ENCODE measurements around the gene TM6SF1.

TM6SF1 gene

GRCh38 chr15:83109532-83109931 is 2.1 kb downstream of the TM6SF1 start:
- no peak overlapping the region for H3K4me3 ChIP-seq (ENCODE audit: low read length)
- no peaks in the 10 kb centered on the region for H3K4me1 ChIP-seq (ENCODE audit: insufficient read depth, low read length)
- no peak overlapping the region for H3K9ac ChIP-seq (ENCODE audit: low read depth, low read length)
- H3K36me3 ChIP-seq (ENCODE audit: insufficient read depth, low read length): no peaks in the 10 kb centered on the region
- WGBS: 89% methylated on average over 12 of the region's 12 CpGs
- no peak overlapping the region for H3K27ac ChIP-seq (ENCODE audit: low read depth, low read length)
- H3K27me3 ChIP-seq (ENCODE audit: insufficient read depth, low read length): peaks cover 49% of the 10 kb centered on the region
- H3K9me3 ChIP-seq (ENCODE audit: insufficient read depth, low read depth, low read length): no peaks in the 10 kb centered on the region

DNA sequence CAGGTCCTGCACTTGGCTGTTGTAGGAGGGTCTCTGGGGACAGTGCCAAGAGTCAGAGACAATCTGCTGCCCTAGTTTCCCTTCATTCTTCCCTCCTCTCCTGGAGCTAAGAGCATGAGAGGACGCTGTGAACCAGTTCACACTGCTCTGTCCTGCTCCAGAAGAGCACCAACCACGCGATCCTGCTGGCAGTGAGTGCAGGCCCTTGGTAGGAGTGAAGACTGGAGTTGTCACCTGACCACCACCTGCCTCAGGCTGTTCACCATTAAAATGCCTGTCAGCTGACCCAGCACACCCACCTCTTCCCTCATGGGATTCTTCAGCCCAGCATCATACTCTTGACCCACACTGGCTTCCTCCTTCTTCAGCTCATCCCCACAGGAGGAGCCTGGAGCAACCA is 2.9 kb downstream of the TM6SF1 start:
- H3K36me3 ChIP-seq (ENCODE audit: insufficient read depth, low read length): no peaks in the 10 kb centered on the region
- H3K9ac ChIP-seq (ENCODE audit: low read depth, low read length): no peak overlapping the region
- H3K27me3 ChIP-seq (ENCODE audit: insufficient read depth, low read length): peaks cover 48% of the 10 kb centered on the region
- 96% methylated on average over 3 of the region's 3 CpGs for WGBS
- no peaks in the 10 kb centered on the region for H3K4me1 ChIP-seq (ENCODE audit: insufficient read depth, low read length)
- H3K4me3 ChIP-seq (ENCODE audit: low read length): no peak overlapping the region
- no peak overlapping the region for H3K27ac ChIP-seq (ENCODE audit: low read depth, low read length)
- H3K9me3 ChIP-seq (ENCODE audit: insufficient read depth, low read depth, low read length): no peaks in the 10 kb centered on the region

GRCh38 chr15:83111149-83111548 is 3.7 kb downstream of the TM6SF1 start:
- H3K9me3 ChIP-seq (ENCODE audit: insufficient read depth, low read depth, low read length): no peaks in the 10 kb centered on the region
- H3K9ac ChIP-seq (ENCODE audit: low read depth, low read length): no peak overlapping the region
- peaks cover 42% of the 10 kb centered on the region for H3K27me3 ChIP-seq (ENCODE audit: insufficient read depth, low read length)
- 94% methylated on average over 3 of the region's 3 CpGs for WGBS
- no peaks in the 10 kb centered on the region for H3K36me3 ChIP-seq (ENCODE audit: insufficient read depth, low read length)
- H3K4me1 ChIP-seq (ENCODE audit: insufficient read depth, low read length): no peaks in the 10 kb centered on the region
- no peak overlapping the region for H3K4me3 ChIP-seq (ENCODE audit: low read length)
- no peak overlapping the region for H3K27ac ChIP-seq (ENCODE audit: low read depth, low read length)

DNA sequence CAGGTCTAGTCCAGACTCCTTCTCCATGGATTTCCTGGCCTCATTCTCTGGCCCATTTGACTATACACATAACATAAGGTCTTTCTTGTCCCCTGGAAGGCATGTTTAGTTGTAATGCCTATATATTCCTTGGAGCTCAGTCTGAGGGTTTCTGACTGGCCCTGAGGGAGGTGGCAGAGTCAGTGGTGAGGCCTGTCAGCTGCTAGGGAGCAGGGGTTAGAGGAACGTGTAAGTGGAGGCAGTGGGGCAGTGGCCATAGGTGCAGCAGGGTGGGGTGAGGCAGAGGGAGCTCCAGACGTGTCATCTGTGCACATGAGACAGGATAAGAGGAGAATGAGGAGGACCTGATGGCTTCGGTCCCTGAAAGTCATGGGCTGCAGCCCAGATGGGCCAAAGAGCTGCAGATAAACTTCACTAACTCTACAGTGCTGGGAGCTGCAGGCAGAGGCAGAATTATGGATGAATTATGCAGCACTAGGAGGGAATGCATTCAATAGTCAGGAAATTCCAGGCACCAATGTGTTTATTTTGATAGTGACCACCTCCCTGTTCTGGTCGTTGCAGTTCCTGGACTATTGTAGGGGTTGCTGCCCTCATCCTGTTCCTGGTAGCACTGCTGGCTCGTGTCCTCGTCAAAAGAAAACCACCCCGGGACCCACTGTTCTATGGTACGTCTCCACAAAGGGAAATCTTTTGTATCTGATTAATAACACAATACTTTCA is 4.9 kb downstream of the TM6SF1 start:
- 86% methylated on average over 8 of the region's 8 CpGs for WGBS
- H3K36me3 ChIP-seq (ENCODE audit: insufficient read depth, low read length): no peaks in the 10 kb centered on the region
- peaks cover 31% of the 10 kb centered on the region for H3K27me3 ChIP-seq (ENCODE audit: insufficient read depth, low read length)

GRCh38 chr15:83112956-83113299 is 5.5 kb downstream of the TM6SF1 start:
- WGBS: 87% methylated on average over 3 of the region's 3 CpGs

More for the DNA sequence above, 4.9 kb downstream of the TM6SF1 start:
- no peak overlapping the region for H3K4me3 ChIP-seq (ENCODE audit: low read length)
- H3K9me3 ChIP-seq (ENCODE audit: insufficient read depth, low read depth, low read length): no peaks in the 10 kb centered on the region
- no peaks in the 10 kb centered on the region for H3K4me1 ChIP-seq (ENCODE audit: insufficient read depth, low read length)
- H3K9ac ChIP-seq (ENCODE audit: low read depth, low read length): no peak overlapping the region
- no peak overlapping the region for H3K27ac ChIP-seq (ENCODE audit: low read depth, low read length)

GRCh38 chr15:83113881-83114674 is 6.6 kb downstream of the TM6SF1 start:
- Histone ChIP-seq H3K4me3 (ENCODE audit: low read length) (no peak overlapping the region), H3K9ac (ENCODE audit: low read depth, low read length) (no peak overlapping the region), H3K9me3 (ENCODE audit: insufficient read depth, low read depth, low read length) (no peaks in the 10 kb centered on the region), H3K27ac (ENCODE audit: low read depth, low read length) (no peak overlapping the region), H3K36me3 (ENCODE audit: insufficient read depth, low read length) (no peaks in the 10 kb centered on the region), H3K4me1 (ENCODE audit: insufficient read depth, low read length) (no peaks in the 10 kb centered on the region), H3K27me3 (ENCODE audit: insufficient read depth, low read length) (peaks cover 15% of the 10 kb centered on the region)
- 89% methylated on average over 5 of the region's 5 CpGs for WGBS

More at GRCh38 chr15:83112956-83113299, 5.5 kb downstream of the TM6SF1 start:
- Histone ChIP-seq H3K9ac (ENCODE audit: low read depth, low read length) (no peak overlapping the region), H3K9me3 (ENCODE audit: insufficient read depth, low read depth, low read length) (no peaks in the 10 kb centered on the region), H3K27me3 (ENCODE audit: insufficient read depth, low read length) (peaks cover 26% of the 10 kb centered on the region), H3K36me3 (ENCODE audit: insufficient read depth, low read length) (no peaks in the 10 kb centered on the region), H3K27ac (ENCODE audit: low read depth, low read length) (no peak overlapping the region), H3K4me3 (ENCODE audit: low read length) (no peak overlapping the region), H3K4me1 (ENCODE audit: insufficient read depth, low read length) (no peaks in the 10 kb centered on the region)

GRCh38 chr15:83114856-83115255 is 7.4 kb downstream of the TM6SF1 start:
- no peaks in the 10 kb centered on the region for H3K4me1 ChIP-seq (ENCODE audit: insufficient read depth, low read length)
- H3K9me3 ChIP-seq (ENCODE audit: insufficient read depth, low read depth, low read length): no peaks in the 10 kb centered on the region
- no peak overlapping the region for H3K4me3 ChIP-seq (ENCODE audit: low read length)
- H3K36me3 ChIP-seq (ENCODE audit: insufficient read depth, low read length): no peaks in the 10 kb centered on the region
- H3K27me3 ChIP-seq (ENCODE audit: insufficient read depth, low read length): peaks cover 8% of the 10 kb centered on the region; the same call in 1 of the 2 replicates
- no peak overlapping the region for H3K27ac ChIP-seq (ENCODE audit: low read depth, low read length)
- no peak overlapping the region for H3K9ac ChIP-seq (ENCODE audit: low read depth, low read length)
- 94% methylated on average over 6 of the region's 6 CpGs for WGBS

DNA sequence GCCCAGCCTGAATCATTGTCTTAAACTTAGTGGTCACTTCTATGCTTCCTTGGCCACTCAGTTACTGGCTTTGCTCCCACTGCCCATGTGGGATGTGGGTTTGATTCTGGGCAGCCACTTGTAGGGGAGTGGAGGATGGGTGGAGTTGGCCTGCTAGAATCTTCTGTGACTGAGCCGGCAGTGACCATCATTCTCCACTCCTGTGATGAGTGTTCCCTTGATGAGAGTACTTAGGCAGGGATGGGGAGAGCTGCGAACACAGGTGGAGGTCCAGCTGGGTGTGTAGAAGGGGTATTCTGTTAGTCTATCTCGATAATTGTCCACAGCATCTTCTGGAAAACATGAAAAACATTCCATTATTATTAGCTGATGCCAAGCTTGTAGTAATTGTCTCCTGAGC is 8.0 kb downstream of the TM6SF1 start:
- no peaks in the 10 kb centered on the region for H3K9me3 ChIP-seq (ENCODE audit: insufficient read depth, low read depth, low read length)
- no peak overlapping the region for H3K9ac ChIP-seq (ENCODE audit: low read depth, low read length)
- H3K36me3 ChIP-seq (ENCODE audit: insufficient read depth, low read length): no peaks in the 10 kb centered on the region
- H3K27me3 ChIP-seq (ENCODE audit: insufficient read depth, low read length): peaks cover 2% of the 10 kb centered on the region; the same call in 1 of the 2 replicates
- H3K4me1 ChIP-seq (ENCODE audit: insufficient read depth, low read length): no peaks in the 10 kb centered on the region
- no peak overlapping the region for H3K27ac ChIP-seq (ENCODE audit: low read depth, low read length)
- no peak overlapping the region for H3K4me3 ChIP-seq (ENCODE audit: low read length)
- WGBS: 96% methylated on average over 3 of the region's 3 CpGs

DNA sequence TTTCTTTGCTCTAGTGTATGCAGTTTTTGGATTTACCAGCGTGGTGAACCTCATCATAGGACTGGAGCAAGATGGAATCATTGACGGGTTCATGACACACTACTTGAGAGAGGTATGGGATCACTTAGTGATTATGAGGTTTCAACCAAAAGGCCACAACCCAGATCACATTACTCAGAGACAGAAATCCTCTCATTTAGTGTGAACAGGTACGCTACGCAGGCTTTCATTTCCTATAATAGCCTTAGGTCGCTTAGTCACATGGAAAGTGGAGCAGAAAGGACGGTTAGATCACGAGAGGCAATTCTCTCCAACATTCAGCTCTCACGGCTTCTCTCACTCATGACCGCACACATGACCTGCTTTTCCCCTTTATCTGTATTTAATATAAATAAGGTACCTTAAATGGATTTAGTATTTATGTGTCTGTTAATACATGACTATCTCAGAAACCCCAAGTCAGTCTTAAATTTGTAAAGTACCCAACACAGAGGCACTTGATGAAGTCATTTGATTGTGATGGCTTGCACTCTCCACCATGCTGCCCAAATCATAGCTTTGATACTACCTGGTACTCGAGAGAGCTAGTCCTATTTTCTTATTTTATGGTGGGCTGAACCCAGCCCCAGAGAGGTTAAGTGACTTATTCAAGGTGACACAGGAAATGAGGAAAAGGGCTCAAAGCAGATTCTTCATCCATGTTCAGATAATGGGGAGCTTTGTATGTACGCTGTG is 8.6 kb downstream of the TM6SF1 start:
- Histone ChIP-seq H3K27ac (ENCODE audit: low read depth, low read length) (no peak overlapping the region), H3K4me3 (ENCODE audit: low read length) (no peak overlapping the region), H3K4me1 (ENCODE audit: insufficient read depth, low read length) (no peaks in the 10 kb centered on the region), H3K36me3 (ENCODE audit: insufficient read depth, low read length) (no peaks in the 10 kb centered on the region), H3K9ac (ENCODE audit: low read depth, low read length) (no peak overlapping the region), H3K27me3 (ENCODE audit: insufficient read depth, low read length) (no peaks in the 10 kb centered on the region), H3K9me3 (ENCODE audit: insufficient read depth, low read depth, low read length) (no peaks in the 10 kb centered on the region)
- 91% methylated on average over 10 of the region's 11 CpGs for WGBS

GRCh38 chr15:83118291-83118827 is 10.9 kb downstream of the TM6SF1 start:
- no peak overlapping the region for H3K27ac ChIP-seq (ENCODE audit: low read depth, low read length)
- 88% methylated on average over 6 of the region's 6 CpGs for WGBS
- no peaks in the 10 kb centered on the region for H3K27me3 ChIP-seq (ENCODE audit: insufficient read depth, low read length)
- no peaks in the 10 kb centered on the region for H3K4me1 ChIP-seq (ENCODE audit: insufficient read depth, low read length)
- H3K9ac ChIP-seq (ENCODE audit: low read depth, low read length): no peak overlapping the region
- no peaks in the 10 kb centered on the region for H3K9me3 ChIP-seq (ENCODE audit: insufficient read depth, low read depth, low read length)
- H3K4me3 ChIP-seq (ENCODE audit: low read length): no peak overlapping the region
- H3K36me3 ChIP-seq (ENCODE audit: insufficient read depth, low read length): no peaks in the 10 kb centered on the region

DNA sequence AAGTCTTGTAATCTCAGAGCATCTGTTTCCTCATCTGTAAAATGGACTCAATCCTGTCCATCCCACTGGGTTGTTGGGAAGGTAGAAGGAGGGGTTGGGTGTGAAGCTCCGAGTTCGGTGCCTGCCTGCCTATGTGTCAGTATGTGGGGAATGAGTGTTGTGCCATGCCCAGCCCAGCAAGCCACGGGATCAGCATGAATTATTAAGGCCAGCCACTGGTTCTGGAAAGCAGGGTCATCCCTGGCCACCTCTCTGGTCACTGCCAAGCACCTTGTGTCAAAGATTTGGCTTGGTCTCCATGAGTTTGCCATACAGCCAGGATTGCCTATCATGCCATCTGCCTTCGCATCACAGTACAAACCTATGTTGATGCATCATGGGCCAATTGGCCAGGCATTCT is 11.5 kb downstream of the TM6SF1 start:
- Histone ChIP-seq H3K9ac (ENCODE audit: low read depth, low read length) (no peak overlapping the region), H3K36me3 (ENCODE audit: insufficient read depth, low read length) (no peaks in the 10 kb centered on the region), H3K4me3 (ENCODE audit: low read length) (no peak overlapping the region), H3K27ac (ENCODE audit: low read depth, low read length) (no peak overlapping the region), H3K27me3 (ENCODE audit: insufficient read depth, low read length) (no peaks in the 10 kb centered on the region), H3K4me1 (ENCODE audit: insufficient read depth, low read length) (no peaks in the 10 kb centered on the region), H3K9me3 (ENCODE audit: insufficient read depth, low read depth, low read length) (no peaks in the 10 kb centered on the region)
- WGBS: 91% methylated on average over 4 of the region's 4 CpGs
